ENCODE measurements around the gene CDC27. TPM values are rescaled to one million over a fixed set of nuclear protein-coding genes. Genes with fewer than 3 reads are reported as not detected.

The CDC27 gene
- total and polyA plus RNA-seq, 2 donors (not counting 1 experiment from before 2014, with no cell fraction given): 106 to 137 TPM

GRCh38 chr17:47235923-47236322 lies 46.8 kb upstream of the CDC27 start:
- no peak for DNase-seq (ENCODE audit: low read depth in 2 of 2)
- Histone ChIP-seq H3K4me2 (ENCODE audit: extremely low read depth, insufficient read depth, low read length) (no peak overlapping the region), H3K9ac (ENCODE audit: insufficient read depth, low read length) (no peak overlapping the region), H3K36me3 (ENCODE audit: control insufficient read depth, insufficient read depth, low read length) (no peaks in the 10 kb centered on the region), H3K4me3 (replicated peaks in 1 of 4; ENCODE audit: control extremely low read depth in 1 of 4, insufficient read depth in 1 of 4, low read depth in 3 of 4, low read length in 4 of 4) (no peak overlapping the region), H3K27me3 (ENCODE audit: control insufficient read depth, insufficient read depth, low read length) (no peaks in the 10 kb centered on the region), H4K20me1 (ENCODE audit: control insufficient read depth, extremely low read depth, insufficient read depth, low read length) (no peaks in the 10 kb centered on the region), H3K79me2 (ENCODE audit: control insufficient read depth, insufficient read depth, low read length) (no peaks in the 10 kb centered on the region), H2AFZ (ENCODE audit: low read length) (no peak overlapping the region), H3K27ac (ENCODE audit: insufficient read depth, low read length) (no peak overlapping the region), H3K9me3 (ENCODE audit: control insufficient read depth, insufficient read depth, low read depth, low read length) (no peaks in the 10 kb centered on the region), H3K4me1 (ENCODE audit: control insufficient read depth, extremely low read depth, insufficient read depth, low read length) (peaks cover 14% of the 10 kb centered on the region)
- no peak for TF ChIP-seq EZH2 (IDR thresholded peaks at IDR 0.05; ENCODE audit: low read length, missing control alignments)

GRCh38 chr17:47235506-47235905 lies 46.4 kb upstream of the CDC27 start:
- peaks cover 9% of the 10 kb centered on the region for H3K4me1 ChIP-seq (ENCODE audit: control insufficient read depth, extremely low read depth, insufficient read depth, low read length)
- no peaks in the 10 kb centered on the region for H3K36me3 ChIP-seq (ENCODE audit: control insufficient read depth, insufficient read depth, low read length)
- no peaks in the 10 kb centered on the region for H3K9me3 ChIP-seq (ENCODE audit: control insufficient read depth, insufficient read depth, low read depth, low read length)
- DNase-seq (ENCODE audit: low read depth in 2 of 2): no peak
- no peaks in the 10 kb centered on the region for H3K79me2 ChIP-seq (ENCODE audit: control insufficient read depth, insufficient read depth, low read length)
- no peak overlapping the region for H3K9ac ChIP-seq (ENCODE audit: insufficient read depth, low read length)
- H4K20me1 ChIP-seq (ENCODE audit: control insufficient read depth, extremely low read depth, insufficient read depth, low read length): no peaks in the 10 kb centered on the region
- no peak overlapping the region for H3K4me2 ChIP-seq (ENCODE audit: extremely low read depth, insufficient read depth, low read length)
- no peaks in the 10 kb centered on the region for H3K27me3 ChIP-seq (ENCODE audit: control insufficient read depth, insufficient read depth, low read length)
- H3K4me3 ChIP-seq (replicated peaks in 1 of 4; ENCODE audit: control extremely low read depth in 1 of 4, insufficient read depth in 1 of 4, low read depth in 3 of 4, low read length in 4 of 4): no peak overlapping the region
- H2AFZ ChIP-seq (ENCODE audit: low read length): no peak overlapping the region
- TF ChIP-seq EZH2 (IDR thresholded peaks at IDR 0.05; ENCODE audit: low read length, missing control alignments) (no peak), CTCF (conservative IDR thresholded peaks at IDR 0.05 in 1 of 2, IDR thresholded peaks at IDR 0.05 in 1 of 2; ENCODE audit: low read depth in 1 of 2, low read length in 2 of 2) (no peak)
- H3K27ac ChIP-seq (ENCODE audit: insufficient read depth, low read length): no peak overlapping the region

- DNase-seq (ENCODE audit: low read depth in 2 of 2): no peak
- Histone ChIP-seq H3K36me3 (ENCODE audit: control insufficient read depth, insufficient read depth, low read length) (no peaks in the 10 kb centered on the region), H3K27ac (ENCODE audit: insufficient read depth, low read length) (no peak overlapping the region), H3K4me3 (replicated peaks in 1 of 4; ENCODE audit: control extremely low read depth in 1 of 4, insufficient read depth in 1 of 4, low read depth in 3 of 4, low read length in 4 of 4) (no peak overlapping the region), H3K9me3 (ENCODE audit: control insufficient read depth, insufficient read depth, low read depth, low read length) (no peaks in the 10 kb centered on the region), H2AFZ (ENCODE audit: low read length) (no peak overlapping the region), H3K9ac (ENCODE audit: insufficient read depth, low read length) (no peak overlapping the region), H3K79me2 (ENCODE audit: control insufficient read depth, insufficient read depth, low read length) (no peaks in the 10 kb centered on the region), H4K20me1 (ENCODE audit: control insufficient read depth, extremely low read depth, insufficient read depth, low read length) (no peaks in the 10 kb centered on the region), H3K4me2 (ENCODE audit: extremely low read depth, insufficient read depth, low read length) (no peak overlapping the region), H3K4me1 (ENCODE audit: control insufficient read depth, extremely low read depth, insufficient read depth, low read length) (peaks cover 3% of the 10 kb centered on the region), H3K27me3 (ENCODE audit: control insufficient read depth, insufficient read depth, low read length) (no peaks in the 10 kb centered on the region)
- TF ChIP-seq CTCF (conservative IDR thresholded peaks at IDR 0.05 in 1 of 2, IDR thresholded peaks at IDR 0.05 in 1 of 2; ENCODE audit: low read depth in 1 of 2, low read length in 2 of 2): no peak
- no peak for TF ChIP-seq EZH2 (IDR thresholded peaks at IDR 0.05; ENCODE audit: low read length, missing control alignments)
These were observed 43.4 kb upstream of the CDC27 start for GRCh38 chr17:47232465-47232864.
